HG02884 (cell line): ENCODE results near the gene RAD51.

Source experiments
- ATAC-seq: cut with Tn5 transposase; IDR thresholded peaks from one replicate; pipeline ENCODE4 v1.9.1; 2021; ENCODE audit warnings: mild to moderate bottlenecking, moderate library complexity; ENCODE audit not compliant: unreplicated experiment

Gene RAD51

GRCh38 chr15:40776537-40777141 lies 81.7 kb downstream of the RAD51 start:
- ATAC-seq = no peak
